ENCODE data around the gene TMEM229A.
"Not testable (repeated sequence)": the region's sequence is repeated elsewhere in the genome, so short reads cannot be mapped to it uniquely, and the experiment has no call there.

TMEM229A gene

GRCh38 chr7:124033095-124033806 is 384 bp upstream of the TMEM229A start:
- no peak for TF ChIP-seq CTCF (IDR thresholded peaks at IDR 0.05)
- no peak for DNase-seq (ENCODE audit: low spot score)
- Histone ChIP-seq H3K27ac (no peak overlapping the region), H3K4me3 (peak overlapping the region; percentile 68)

- no peak overlapping the region for H3K27ac ChIP-seq
- no peak for TF ChIP-seq CTCF (IDR thresholded peaks at IDR 0.05)
- DNase-seq (ENCODE audit: low spot score) = no peak
- peak overlapping the region; percentile 68 for H3K4me3 ChIP-seq
These were observed 948 bp downstream of the TMEM229A start for GRCh38 chr7:124031919-124032318.

- TF ChIP-seq CTCF (IDR thresholded peaks at IDR 0.05) = no peak
- Histone ChIP-seq H3K27ac (no peak overlapping the region), H3K4me3 (no peak overlapping the region)
- DNase-seq (ENCODE audit: low spot score) = no peak
These were observed 1.5 kb downstream of the TMEM229A start for GRCh38 chr7:124031406-124031805.

- no peak overlapping the region for H3K4me3 ChIP-seq
- no peak overlapping the region for H3K27ac ChIP-seq
- no peak for DNase-seq (ENCODE audit: low spot score)
- no peak for TF ChIP-seq CTCF (IDR thresholded peaks at IDR 0.05)
These were observed 1.9 kb downstream of the TMEM229A start for GRCh38 chr7:124030964-124031363.

GRCh38 chr7:124029396-124030188 is 3.3 kb downstream of the TMEM229A start:
- TF ChIP-seq CTCF (IDR thresholded peaks at IDR 0.05) = no peak
- no peak for DNase-seq (ENCODE audit: low spot score)
- Histone ChIP-seq H3K27ac (no peak overlapping the region), H3K4me3 (no peak overlapping the region)

GRCh38 chr7:124027236-124027635 is 5.6 kb downstream of the TMEM229A start:
- TF ChIP-seq CTCF (IDR thresholded peaks at IDR 0.05) = no peak
- H3K27ac ChIP-seq = no peak overlapping the region
- no peak for DNase-seq (ENCODE audit: low spot score)
- no peak overlapping the region for H3K4me3 ChIP-seq

- DNase-seq (ENCODE audit: low spot score); H3K4me3 ChIP-seq; H3K27ac ChIP-seq: not testable (repeated sequence)
These were observed 8.5 kb downstream of the TMEM229A start for GRCh38 chr7:124024329-124024728.

Data from coronary artery (tissue), 2 donors.